Upper lobe of left lung (tissue), 4 donors: ENCODE data around the gene PIP.

Source experiments
- CTCF ChIP-seq, 6 experiments: fragments of 450-650 bp in 4 of 6; fragments of 200-600 bp in 2 of 6; sonication (generic) in 2 of 6; IDR thresholded peaks; one replicate each; pipeline ENCODE4 v1.5.1; 2016 to 2019; ENCODE audit warnings: antibody characterized with exemption in 6 of 6
- EP300 ChIP-seq, 4 donors: sonication (generic); formaldehyde crosslinking; IDR thresholded peaks; one replicate each; pipeline ENCODE4 v1.5.1; 2017; ENCODE audit warnings: antibody characterized with exemption in 4 of 4, control low read depth in 2 of 4
- POLR2A ChIP-seq, 4 donors: fragments of 450-650 bp; IDR thresholded peaks; one replicate each; pipeline ENCODE4 v1.5.1; 2016 to 2017; ENCODE audit warnings: antibody characterized with exemption in 4 of 4, mild to moderate bottlenecking in 2 of 4
- POLR2AphosphoS5 ChIP-seq, 2 donors: sonication (generic); formaldehyde crosslinking; IDR thresholded peaks; one replicate each; pipeline ENCODE4 v1.5.1; 2017; ENCODE audit warnings: antibody characterized with exemption in 2 of 2

GRCh38 chr7:143130541-143130940 is 1.3 kb upstream of the PIP start:
- TF ChIP-seq CTCF (IDR thresholded peaks at IDR 0.05) (no peak), POLR2A (IDR thresholded peaks at IDR 0.05) (no peak), POLR2AphosphoS5 (IDR thresholded peaks at IDR 0.05) (no peak), EP300 (IDR thresholded peaks at IDR 0.05) (no peak)
